ACC112 (cell line): ENCODE data around the gene ABCG4.
A peak's percentile ranks its signal among the peaks of the same experiment; 100 is the strongest.

Experiments used
- H2AFZ ChIP-seq: fragments of 200-600 bp; sonication (generic); one replicate; pipeline ENCODE4 v1.6.0; 2017; ENCODE audit warnings: antibody characterized with exemption, low read length; ENCODE audit not compliant: unreplicated experiment
- H3K27ac ChIP-seq: fragments of 200-600 bp; sonication (generic); 2 replicates; pipeline ENCODE4 v1.5.1; 2014; ENCODE audit warnings: low read depth, mild to moderate bottlenecking, antibody characterized with exemption, low read length, moderate library complexity
- H3K27me3 ChIP-seq: fragments of 200-600 bp; sonication (generic); 2 replicates; pipeline ENCODE4 v1.6.1; 2014; ENCODE audit warnings: mild to moderate bottlenecking, antibody characterized with exemption, low read length, moderate library complexity, mixed read lengths; ENCODE audit not compliant: insufficient read depth
- H3K36me3 ChIP-seq: fragments of 200-600 bp; sonication (generic); 2 replicates; pipeline ENCODE4 v1.6.1; 2016; ENCODE audit warnings: mild to moderate bottlenecking, antibody characterized with exemption, low read length, moderate library complexity, mixed read lengths; ENCODE audit not compliant: insufficient read depth
- H3K4me1 ChIP-seq: fragments of 200-600 bp; sonication (generic); one replicate; pipeline ENCODE4 v1.6.1; 2016; ENCODE audit warnings: low read length, mixed read lengths; ENCODE audit not compliant: insufficient read depth, unreplicated experiment, control insufficient read depth
- H3K4me3 ChIP-seq: fragments of 200-600 bp; sonication (generic); 2 replicates; pipeline ENCODE4 v1.5.1; 2014; ENCODE audit warnings: mild to moderate bottlenecking, low read depth, low read length
- H3K79me2 ChIP-seq: fragments of 200-600 bp; sonication (generic); one replicate; pipeline ENCODE4 v1.6.0; 2016; ENCODE audit warnings: low read length; ENCODE audit not compliant: control insufficient read depth, unreplicated experiment, insufficient read depth

The ABCG4 gene

DNA sequence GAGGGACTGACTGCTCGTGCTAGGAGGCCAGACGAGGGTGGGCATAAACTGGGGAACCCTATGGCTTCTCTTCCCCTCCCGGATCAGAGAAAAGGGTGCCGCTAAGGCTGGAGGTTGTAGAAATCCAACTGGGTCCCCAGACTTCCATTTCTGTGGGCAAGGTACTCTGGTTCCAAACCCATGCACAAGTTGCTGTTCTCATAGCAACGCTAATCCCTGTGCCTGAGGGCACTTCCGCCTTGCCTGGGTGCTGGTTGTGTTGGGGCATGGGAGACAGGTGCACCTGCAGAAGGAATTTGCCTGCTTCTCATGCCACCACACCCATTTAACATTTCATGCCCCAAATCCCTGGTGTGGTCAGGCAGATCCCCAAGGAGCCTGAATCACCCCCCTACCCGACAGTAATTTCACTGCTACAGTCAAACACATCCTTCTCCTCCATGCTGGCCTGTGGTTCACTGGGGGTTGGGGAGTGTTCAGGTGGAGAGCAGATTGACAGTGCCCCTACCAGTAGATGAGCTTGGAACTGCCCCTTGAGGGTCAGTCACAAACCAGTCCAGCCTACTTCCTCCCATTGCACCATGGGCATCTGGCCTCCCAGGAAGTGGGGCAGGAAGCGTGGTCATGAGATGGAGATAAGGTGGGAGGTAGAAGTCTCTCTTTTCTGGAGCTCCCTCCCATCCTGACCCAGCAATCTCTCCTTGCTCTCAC is 40.6 kb upstream of the ABCG4 start:
- H3K79me2 ChIP-seq = peaks cover 24% of the 10 kb centered on the region
- no peak overlapping the region for H3K27ac ChIP-seq
- H3K4me1 ChIP-seq = peaks cover 29% of the 10 kb centered on the region
- no peak overlapping the region for H2AFZ ChIP-seq
- no peaks in the 10 kb centered on the region for H3K27me3 ChIP-seq
- H3K4me3 ChIP-seq = peak overlapping the region; percentile 98
- H3K36me3 ChIP-seq = no peaks in the 10 kb centered on the region

DNA sequence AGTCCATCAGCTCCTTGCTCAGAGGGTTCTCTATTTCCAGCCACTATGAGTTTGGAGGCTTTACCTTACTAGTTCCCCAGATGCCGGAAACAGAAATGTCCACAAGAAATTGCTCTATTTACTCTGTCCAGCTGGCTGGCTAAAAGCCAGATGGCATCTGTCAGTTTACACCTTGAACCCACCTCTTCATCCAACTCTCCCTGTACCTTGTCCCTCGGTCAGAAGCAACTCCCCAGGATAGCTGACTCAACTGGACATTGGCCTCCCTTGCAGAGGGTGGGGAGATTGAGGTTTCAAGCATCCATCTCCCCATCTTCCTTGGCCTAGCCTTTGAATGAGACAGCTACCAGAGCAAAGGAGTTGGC is 40.0 kb upstream of the ABCG4 start:
- no peaks in the 10 kb centered on the region for H3K36me3 ChIP-seq
- H3K27me3 ChIP-seq = no peaks in the 10 kb centered on the region
- H3K79me2 ChIP-seq = peaks cover 24% of the 10 kb centered on the region
- H3K4me1 ChIP-seq = peaks cover 25% of the 10 kb centered on the region
- H3K27ac ChIP-seq = no peak overlapping the region
- H2AFZ ChIP-seq = no peak overlapping the region
- H3K4me3 ChIP-seq = peak overlapping the region; percentile 98

DNA sequence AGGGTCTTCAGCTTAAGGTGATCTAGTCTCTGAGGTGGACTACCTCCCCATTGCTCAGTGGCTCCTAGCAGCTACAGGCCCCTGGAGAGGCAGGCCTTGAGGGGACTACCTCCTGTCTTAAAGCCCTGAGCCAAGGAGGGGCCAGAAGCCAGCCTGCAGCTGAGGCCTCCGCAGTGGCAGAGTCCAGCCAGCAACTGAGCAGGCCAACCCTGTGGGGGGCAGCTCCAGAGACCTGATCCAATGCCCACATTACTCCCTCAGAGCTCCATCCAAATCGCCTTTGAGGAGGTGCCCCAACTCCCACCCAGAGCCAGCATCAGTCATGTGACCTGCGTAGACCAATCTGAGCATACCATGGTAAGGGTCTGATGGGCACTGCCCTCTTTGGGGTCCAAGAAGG is 39.0 kb upstream of the ABCG4 start:
- no peaks in the 10 kb centered on the region for H3K36me3 ChIP-seq
- H3K27ac ChIP-seq = no peak overlapping the region
- no peak overlapping the region for H2AFZ ChIP-seq
- H3K4me3 ChIP-seq = no peak overlapping the region
- peaks cover 24% of the 10 kb centered on the region for H3K79me2 ChIP-seq
- H3K27me3 ChIP-seq = no peaks in the 10 kb centered on the region
- peaks cover 25% of the 10 kb centered on the region for H3K4me1 ChIP-seq

DNA sequence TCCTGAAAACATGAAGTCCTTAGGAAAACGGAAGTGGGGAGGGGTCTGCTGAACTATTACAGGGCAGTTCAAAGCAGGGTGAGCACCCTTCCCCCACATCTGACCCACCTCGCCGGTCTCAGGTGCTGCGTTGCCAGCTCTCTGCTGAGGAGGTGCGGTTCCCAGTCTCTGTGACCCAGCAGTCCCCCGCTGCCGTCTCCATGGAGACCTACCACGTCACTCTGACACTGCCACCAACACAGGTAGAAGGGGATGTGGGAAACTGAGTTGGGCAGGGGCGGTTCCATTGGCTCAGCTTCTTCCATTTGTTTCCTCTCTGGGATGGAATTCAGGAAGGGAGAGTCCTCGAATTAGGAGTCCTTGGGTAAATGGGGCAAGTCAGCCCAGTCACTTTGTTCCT is 38.4 kb upstream of the ABCG4 start:
- peaks cover 25% of the 10 kb centered on the region for H3K4me1 ChIP-seq
- H3K27ac ChIP-seq = no peak overlapping the region
- H3K4me3 ChIP-seq = no peak overlapping the region
- peaks cover 24% of the 10 kb centered on the region for H3K79me2 ChIP-seq
- H2AFZ ChIP-seq = no peak overlapping the region
- no peaks in the 10 kb centered on the region for H3K27me3 ChIP-seq
- H3K36me3 ChIP-seq = no peaks in the 10 kb centered on the region

DNA sequence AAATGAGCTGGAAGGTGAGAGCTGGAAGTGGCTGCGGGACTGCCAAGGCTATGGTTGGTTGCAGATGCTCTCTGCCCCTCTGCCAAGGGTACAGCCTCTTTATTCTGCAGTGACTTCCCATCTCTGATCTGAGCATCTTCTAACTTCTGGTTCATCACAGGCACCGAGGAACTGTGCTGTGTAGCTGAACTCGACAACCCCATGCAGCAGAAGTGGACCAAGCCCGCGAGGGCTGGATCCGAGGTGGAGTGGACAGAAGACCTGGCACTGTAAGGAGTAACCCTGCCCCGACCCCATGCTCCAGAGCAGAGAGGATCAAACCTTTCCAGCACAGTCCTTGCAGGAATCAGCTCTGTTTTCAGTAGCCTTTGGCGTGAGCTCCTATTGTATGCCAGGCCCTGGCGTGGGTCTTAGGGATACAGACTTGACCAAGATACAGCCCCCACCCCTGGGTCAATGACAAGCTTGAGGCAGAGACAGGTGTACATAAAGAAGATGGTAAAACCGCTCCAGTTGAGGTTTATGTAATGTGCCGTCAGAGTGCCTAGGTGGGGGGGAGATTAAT is 37.4 kb upstream of the ABCG4 start:
- H3K27me3 ChIP-seq = no peaks in the 10 kb centered on the region
- no peak overlapping the region for H3K27ac ChIP-seq
- H3K4me3 ChIP-seq = no peak overlapping the region
- no peak overlapping the region for H2AFZ ChIP-seq
- peaks cover 24% of the 10 kb centered on the region for H3K79me2 ChIP-seq
- no peaks in the 10 kb centered on the region for H3K36me3 ChIP-seq
- peaks cover 19% of the 10 kb centered on the region for H3K4me1 ChIP-seq

DNA sequence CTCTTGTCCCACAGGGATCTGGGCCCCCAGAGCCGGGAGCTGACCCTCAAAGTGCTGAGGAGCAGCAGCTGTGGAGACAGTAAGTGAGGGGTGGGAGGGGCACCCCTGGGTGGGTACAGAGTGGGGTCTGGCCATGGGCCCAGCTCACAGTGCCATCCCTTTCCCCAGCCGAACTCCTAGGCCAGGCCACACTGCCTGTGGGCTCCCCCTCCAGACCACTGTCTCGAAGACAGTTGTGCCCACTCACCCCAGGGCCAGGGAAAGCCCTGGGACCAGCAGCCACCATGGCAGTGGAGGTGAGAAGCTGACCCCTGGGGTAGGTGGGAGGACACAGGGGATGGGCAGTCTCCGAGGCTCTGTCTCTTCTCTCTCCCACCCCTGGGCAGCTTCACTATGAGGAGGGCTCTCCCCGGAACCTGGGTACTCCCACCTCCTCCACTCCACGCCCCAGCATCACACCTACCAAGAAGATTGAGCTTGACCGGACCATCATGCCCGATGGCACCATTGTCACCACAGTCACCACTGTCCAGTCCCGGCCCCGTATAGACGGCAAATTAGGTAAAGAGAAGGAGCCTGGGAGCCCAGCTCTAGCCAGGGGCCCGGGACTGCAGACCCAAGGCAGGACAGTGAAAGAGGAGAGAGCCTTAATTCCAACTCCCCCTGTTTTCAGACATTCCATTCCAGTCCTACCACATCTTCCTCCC is 36.4 kb upstream of the ABCG4 start:
- Histone ChIP-seq H3K27me3 (no peaks in the 10 kb centered on the region), H3K4me1 (peaks cover 14% of the 10 kb centered on the region), H3K27ac (no peak overlapping the region)

DNA sequence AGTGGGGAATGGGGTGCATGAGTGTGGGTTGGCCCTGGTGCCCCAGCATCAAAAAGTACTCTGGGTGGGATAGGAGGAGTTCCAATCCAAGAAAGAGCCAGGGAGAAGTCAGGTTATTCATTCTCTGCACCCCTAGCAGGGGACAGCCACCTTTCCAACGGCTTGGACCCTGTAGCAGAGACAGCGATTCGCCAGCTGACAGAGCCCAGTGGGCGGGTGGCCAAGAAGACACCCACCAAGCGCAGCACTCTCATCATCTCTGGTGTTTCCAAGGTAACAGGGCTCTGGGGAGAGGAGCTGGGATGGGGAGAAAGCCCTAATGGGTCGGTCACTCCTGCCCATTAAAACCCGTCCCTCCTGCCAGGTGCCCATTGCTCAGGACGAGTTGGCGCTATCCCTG is 35.1 kb upstream of the ABCG4 start:
- no peaks in the 10 kb centered on the region for H3K27me3 ChIP-seq
- peaks cover 11% of the 10 kb centered on the region for H3K79me2 ChIP-seq
- no peak overlapping the region for H2AFZ ChIP-seq
- no peaks in the 10 kb centered on the region for H3K36me3 ChIP-seq
- H3K4me1 ChIP-seq = peaks cover 7% of the 10 kb centered on the region
- no peak overlapping the region for H3K4me3 ChIP-seq
- H3K27ac ChIP-seq = no peak overlapping the region

More for the DNA sequence above, 36.4 kb upstream of the ABCG4 start:
- H3K79me2 ChIP-seq = peaks cover 22% of the 10 kb centered on the region
- no peaks in the 10 kb centered on the region for H3K36me3 ChIP-seq
- H3K4me3 ChIP-seq = no peak overlapping the region
- no peak overlapping the region for H2AFZ ChIP-seq

DNA sequence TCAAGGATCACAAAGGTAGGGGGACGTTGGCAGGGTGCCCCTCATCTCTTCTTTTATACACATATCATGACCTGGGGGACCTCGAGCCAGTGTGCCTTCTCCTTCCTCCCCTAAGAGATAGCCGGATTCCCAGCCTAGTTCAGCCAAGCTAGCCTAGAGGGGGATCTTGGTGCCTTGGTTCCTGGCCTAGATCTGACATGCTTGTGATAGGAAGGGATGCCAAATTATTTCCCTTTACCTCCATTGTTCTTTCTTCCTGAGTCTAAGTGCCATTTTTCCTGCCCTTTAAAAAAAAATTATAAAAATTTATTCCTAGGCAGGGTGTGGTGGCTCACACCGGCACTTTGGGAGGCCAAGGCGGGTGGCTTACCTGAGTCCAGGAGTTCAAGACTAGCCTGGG is 34.5 kb upstream of the ABCG4 start:
- no peaks in the 10 kb centered on the region for H3K27me3 ChIP-seq
- H2AFZ ChIP-seq = no peak overlapping the region
- H3K36me3 ChIP-seq = no peaks in the 10 kb centered on the region
- peaks cover 4% of the 10 kb centered on the region for H3K4me1 ChIP-seq
- no peak overlapping the region for H3K4me3 ChIP-seq
- no peak overlapping the region for H3K27ac ChIP-seq
- peaks cover 6% of the 10 kb centered on the region for H3K79me2 ChIP-seq

DNA sequence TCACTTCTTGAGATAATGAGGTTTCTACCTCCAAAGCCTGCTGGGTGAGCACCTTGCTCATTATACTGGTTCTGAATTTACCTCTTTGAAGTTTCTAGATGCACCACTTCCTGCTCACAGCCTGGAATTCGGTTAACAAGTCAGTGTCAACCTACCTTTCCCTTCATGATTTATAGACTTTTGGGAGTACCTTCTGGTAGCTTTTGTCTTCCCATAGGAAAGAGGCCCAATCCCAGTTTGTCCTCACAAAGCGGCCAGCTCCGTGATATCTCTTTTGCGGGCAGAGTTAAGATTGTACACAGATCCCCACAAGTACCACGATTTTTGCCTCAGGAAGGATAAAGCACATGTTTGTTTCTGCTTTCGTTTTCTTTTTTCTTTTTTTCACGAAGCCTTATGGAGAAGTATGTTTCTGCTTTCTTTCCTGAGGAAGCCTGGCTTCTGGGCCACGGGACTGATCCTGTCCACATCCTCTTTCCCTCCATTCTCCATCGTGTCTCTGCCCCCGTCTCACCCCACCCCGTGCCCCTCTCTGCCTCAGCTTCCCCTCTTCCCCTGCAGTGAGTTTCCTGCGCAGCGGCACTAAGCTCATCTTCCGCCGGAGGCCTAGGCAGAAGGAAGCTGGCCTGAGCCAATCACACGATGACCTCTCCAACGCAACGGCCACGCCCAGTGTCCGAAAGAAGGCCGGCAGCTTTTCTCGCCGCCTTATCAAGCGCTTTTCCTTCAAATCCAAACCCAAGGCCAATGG is 33.2 kb upstream of the ABCG4 start:
- no peaks in the 10 kb centered on the region for H3K36me3 ChIP-seq
- H3K4me1 ChIP-seq = peaks cover 8% of the 10 kb centered on the region
- no peak overlapping the region for H2AFZ ChIP-seq
- no peak overlapping the region for H3K27ac ChIP-seq
- no peak overlapping the region for H3K4me3 ChIP-seq
- H3K79me2 ChIP-seq = no peaks in the 10 kb centered on the region
- H3K27me3 ChIP-seq = no peaks in the 10 kb centered on the region

DNA sequence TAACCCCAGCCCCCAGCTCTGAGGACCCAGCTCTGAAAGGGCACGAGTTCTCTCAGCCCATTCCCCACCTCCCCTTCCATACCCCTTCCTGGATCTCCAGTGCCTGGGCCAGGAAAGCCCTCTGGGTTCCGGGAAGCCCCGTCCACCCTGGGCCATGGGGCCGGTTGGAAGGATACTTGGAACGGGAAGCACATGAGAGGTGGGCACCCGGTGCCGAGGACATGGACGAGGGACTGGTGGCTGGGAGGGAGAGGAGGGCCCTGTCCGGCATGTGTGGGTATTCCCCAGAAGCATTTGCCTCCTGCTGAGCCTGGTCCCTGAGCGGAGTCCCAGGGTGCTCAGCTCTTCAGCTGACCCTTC is 32.6 kb upstream of the ABCG4 start:
- Histone ChIP-seq H3K27ac (no peak overlapping the region), H3K36me3 (no peaks in the 10 kb centered on the region)

More for the DNA sequence above, 32.6 kb upstream of the ABCG4 start:
- peaks cover 8% of the 10 kb centered on the region for H3K4me1 ChIP-seq
- no peaks in the 10 kb centered on the region for H3K27me3 ChIP-seq
- no peaks in the 10 kb centered on the region for H3K79me2 ChIP-seq
- no peak overlapping the region for H3K4me3 ChIP-seq
- H2AFZ ChIP-seq = no peak overlapping the region
